Panc1 (cell line): ENCODE results near the gene QRICH2. TPM values are rescaled to one million over a fixed set of nuclear protein-coding genes. Genes with fewer than 3 reads are reported as not detected.

ENCODE experiments used
- ATAC-seq: fragments of 200-7000 bp; cut with Tn5 transposase; 2 replicates; pipeline ENCODE4 v1.9.1; 2020; ENCODE audit warnings: mild to moderate bottlenecking, moderate library complexity
- BruUV-seq: library from RNA; stranded (reverse); fragments of 400-500 nt; replicated peaks from 2 replicates; lab custom pipeline; 2021; lab: Mats Ljungman, UMichigan
- CTCF ChIA-PET: fragments of 300-600 bp; sonication (Branson Sonifier 250); formaldehyde crosslinking; loops from one replicate; lab custom pipeline; 2022; ENCODE audit warnings: antibody characterized with exemption; lab: Charles Lee
- POLR2A ChIA-PET: fragments of 300-600 bp; sonication (Branson Sonifier 250); formaldehyde crosslinking; loops from one replicate; lab custom pipeline; 2022; ENCODE audit warnings: antibody characterized with exemption; lab: Charles Lee
- DNase-seq: peaks from one replicate; pipeline ENCODE4 v3.0.0-alpha.2; 2010; ENCODE audit warnings: low read depth, low spot score
- H3K27ac ChIP-seq: 2 replicates; pipeline ENCODE4 v1.5.1; 2011; ENCODE audit warnings: mild to moderate bottlenecking, low read length, inconsistent platforms
- H3K27me3 ChIP-seq: fragments of 200-500 bp; sonication (Bioruptor generic); 2 replicates; pipeline ENCODE4 v1.6.0; 2014; ENCODE audit warnings: low read length, inconsistent platforms; ENCODE audit not compliant: control insufficient read depth, insufficient read depth
- H3K36me3 ChIP-seq: fragments of 200-500 bp; sonication (Bioruptor generic); 2 replicates; pipeline ENCODE4 v1.5.1; 2014; ENCODE audit warnings: inconsistent platforms, mild to moderate bottlenecking, low read length, moderate library complexity; ENCODE audit not compliant: control insufficient read depth, insufficient read depth
- H3K4me1 ChIP-seq: 2 replicates; pipeline ENCODE4 v1.5.1; 2011; ENCODE audit warnings: inconsistent platforms, mild to moderate bottlenecking, low read length, moderate library complexity; ENCODE audit not compliant: control insufficient read depth, insufficient read depth
- H3K4me3 ChIP-seq, 2 experiments: 2 replicates each; pipeline ENCODE4 v1.5.1; 2011 to 2012; ENCODE audit warnings: low read depth in 2 of 2, low read length in 2 of 2, mild to moderate bottlenecking in 2 of 2, inconsistent platforms in 1 of 2, moderate library complexity in 1 of 2
- H3K9me3 ChIP-seq: fragments of 200-500 bp; sonication (Bioruptor generic); 2 replicates; pipeline ENCODE4 v1.5.1; 2014; ENCODE audit warnings: low read depth, mild to moderate bottlenecking, inconsistent platforms, low read length, moderate library complexity; ENCODE audit not compliant: control insufficient read depth, insufficient read depth
- CTCF ChIP-seq: fragments of 450-650 bp; IDR thresholded peaks from 2 replicates; pipeline ENCODE4 v1.5.1; 2017; ENCODE audit warnings: mild to moderate bottlenecking
- POLR2AphosphoS5 ChIP-seq: IDR thresholded peaks from 2 replicates; pipeline ENCODE4 v1.6.1; 2012; ENCODE audit warnings: mild to moderate bottlenecking, low read depth, low read length, moderate library complexity
- REST ChIP-seq, 2 experiments: IDR thresholded peaks; 2 replicates each; pipeline ENCODE4 v1.6.1; 2011 to 2012; ENCODE audit warnings: low read depth in 2 of 2, control low read depth in 1 of 2, low read length in 1 of 2, mild to moderate bottlenecking in 1 of 2, moderate library complexity in 1 of 2; ENCODE audit not compliant: insufficient read depth in 1 of 2
- SIN3A ChIP-seq: IDR thresholded peaks from 2 replicates; pipeline ENCODE4 v1.6.1; 2012; ENCODE audit warnings: low read depth, mild to moderate bottlenecking, low read length, moderate library complexity, borderline replicate concordance; ENCODE audit not compliant: insufficient read depth
- TCF7L2 ChIP-seq: IDR thresholded peaks from 2 replicates; pipeline ENCODE4 v1.6.1; 2011; ENCODE audit warnings: mild to moderate bottlenecking, low read depth, low read length, inconsistent platforms
- in situ Hi-C: cut with HindIII; loops from 2 replicates; pipeline ENCODE4 v1.10.0; 2016; ENCODE audit warnings: low sequenced_read_pairs, low pct_unique_long_range_greater_than_20kb
- intact Hi-C: fragments of 100-400 bp; cut with micrococcal nuclease; formaldehyde crosslinking; loops from one replicate; pipeline ENCODE4 v1.10.0; 2022; ENCODE audit not compliant: unreplicated experiment
- total RNA-seq: library from RNA; stranded (reverse); gene quantifications from one replicate; pipeline ENCODE4 v1.2.1, GENCODE V29; 2021; ENCODE audit not compliant: unreplicated experiment

QRICH2 gene
- total RNA-seq, 1 experiment from 2014 or later: 0.92 TPM

- Histone ChIP-seq H3K4me1 (peaks cover 13% of the 10 kb centered on the region), H3K27me3 (no peaks in the 10 kb centered on the region), H3K9me3 (no peaks in the 10 kb centered on the region), H3K4me3 (no peak overlapping the region), H3K36me3 (no peaks in the 10 kb centered on the region), H3K27ac (no peak overlapping the region)
- BruUV-seq: no TSS peak
- POLR2A ChIA-PET: interaction anchor here (0.6 to 0.7 kb wide), 3 partner anchors 74 to 291 kb away, joined by 3 to 9 read pairs (median 5); no protein-coding TSS in a partner anchor
- in situ Hi-C loops (no loop called here), intact Hi-C loops (loop anchor here (2.0 kb wide), 1 partner anchor 158 kb away; no protein-coding TSS in a partner anchor)
- CTCF ChIA-PET: interaction anchor here (0.5 to 3.7 kb wide), 4 partner anchors 21 to 157 kb away, joined by 3 to 63 read pairs (median 4); partner anchors contain the start of gene FOXJ1
- DNase-seq (no peak), ATAC-seq (no peak)
- TF ChIP-seq TCF7L2: no peak
- no peak for TF ChIP-seq POLR2AphosphoS5
- TF ChIP-seq SIN3A: no peak
- no peak for TF ChIP-seq CTCF
- no peak for TF ChIP-seq REST (IDR thresholded peaks at IDR 0.05; ENCODE audit: insufficient read depth in 1 of 2, low read depth in 2 of 2, low read length in 1 of 2)
Measured at GRCh38 chr17:76278268-76278908, 29.7 kb downstream of the QRICH2 start.

DNA sequence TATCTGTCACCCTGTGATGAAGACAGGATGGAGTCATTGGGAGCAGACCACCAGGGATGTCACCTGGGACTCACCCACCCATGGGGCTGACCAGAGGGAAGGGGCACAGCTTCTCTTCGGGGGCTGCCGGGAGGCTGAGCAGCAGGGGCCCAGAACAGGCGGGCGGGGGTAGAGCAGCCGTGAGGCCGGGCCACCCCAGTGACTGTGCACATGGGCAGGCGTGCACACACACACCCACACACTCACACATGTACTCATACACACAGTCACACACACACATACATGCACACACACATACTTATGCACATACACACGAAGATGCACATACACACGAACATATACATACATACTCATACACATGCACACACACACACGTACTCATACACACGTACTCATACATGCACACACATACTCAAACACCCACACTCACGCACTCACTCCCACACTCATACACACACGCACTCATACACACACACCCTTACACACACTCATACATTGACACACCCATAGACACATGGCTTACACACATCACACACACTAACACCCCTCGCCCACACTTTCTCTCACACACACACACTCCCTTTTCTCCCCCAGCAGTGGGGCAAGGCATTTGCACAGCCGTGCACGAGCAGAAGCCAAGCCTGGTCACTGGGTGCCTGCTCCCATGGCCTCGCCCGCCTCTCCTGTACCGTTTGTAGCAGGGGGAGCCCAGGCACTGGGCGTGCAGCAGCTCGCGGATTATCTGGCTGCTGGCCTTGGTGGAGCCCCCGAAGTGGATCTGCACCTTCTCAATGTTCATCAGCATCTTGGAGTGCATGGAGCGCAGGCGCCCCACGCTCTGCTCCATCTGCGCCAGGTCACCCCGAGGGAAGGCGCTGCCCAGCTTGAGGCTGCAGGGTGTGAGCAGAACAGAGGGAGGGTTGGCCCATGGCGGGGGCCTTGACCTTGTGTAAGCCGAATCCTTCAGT is 30.5 kb downstream of the QRICH2 start:
- intact Hi-C loops (loop anchor here (2.0 kb wide), 1 partner anchor 157 kb away; no protein-coding TSS in a partner anchor), in situ Hi-C loops (no loop called here)
- CTCF ChIA-PET: interaction anchor here (0.5 to 3.7 kb wide), 2 partner anchors 136 to 157 kb away, joined by 4 to 63 read pairs; partner anchors contain the start of gene FOXJ1
- H3K27me3 ChIP-seq: no peaks in the 10 kb centered on the region
- DNase-seq (no peak), ATAC-seq (no peak)
- H3K9me3 ChIP-seq: no peaks in the 10 kb centered on the region
- peaks cover 13% of the 10 kb centered on the region for H3K4me1 ChIP-seq
- no peak overlapping the region for H3K27ac ChIP-seq
- H3K36me3 ChIP-seq: no peaks in the 10 kb centered on the region
- H3K4me3 ChIP-seq: no peak overlapping the region
- TF ChIP-seq REST (IDR thresholded peaks at IDR 0.05; ENCODE audit: insufficient read depth in 1 of 2, low read depth in 2 of 2, low read length in 1 of 2): no peak
- TF ChIP-seq CTCF: no peak
- TF ChIP-seq POLR2AphosphoS5: no peak
- TF ChIP-seq SIN3A: no peak
- TF ChIP-seq TCF7L2: no peak
- POLR2A ChIA-PET: interaction anchor here (0.6 kb wide), 1 partner anchor 75 kb away, joined by 9 read pairs; no protein-coding TSS in a partner anchor
- BruUV-seq: no TSS peak
